HS-27A (cell line): ENCODE results near the gene RETN.

Source experiments
- DNase-seq: peaks from one replicate; pipeline ENCODE4 v3.0.0-alpha.2; 2012; ENCODE audit warnings: low read depth, missing footprints

RETN gene

GRCh38 chr19:7682175-7682855, 13.5 kb downstream of the RETN start:
- DNase-seq: no peak

GRCh38 chr19:7685546-7686445, 16.9 kb downstream of the RETN start:
- no peak for DNase-seq

DNA sequence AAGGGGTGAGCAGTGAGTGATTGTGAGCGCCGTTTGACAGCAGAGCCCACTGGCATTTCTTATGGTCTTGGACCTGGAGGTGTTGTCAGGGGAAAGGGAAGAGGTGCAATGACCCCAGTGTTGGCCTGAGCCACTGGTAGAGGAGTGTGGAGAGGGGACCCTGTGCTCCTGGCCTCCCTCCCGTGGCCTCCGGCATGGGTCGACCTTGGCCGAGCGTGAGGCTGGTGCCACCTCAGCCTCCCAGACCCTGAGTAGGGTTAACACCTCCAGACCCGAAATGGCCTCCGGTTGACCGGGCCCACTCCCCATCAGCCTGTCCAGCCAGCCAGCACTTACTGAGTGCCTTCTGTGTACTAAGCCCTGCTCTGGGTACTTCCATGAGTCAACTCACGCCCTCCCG, 18.3 kb downstream of the RETN start:
- DNase-seq: no peak

GRCh38 chr19:7689165-7689564, 20.3 kb downstream of the RETN start:
- no peak for DNase-seq

DNA sequence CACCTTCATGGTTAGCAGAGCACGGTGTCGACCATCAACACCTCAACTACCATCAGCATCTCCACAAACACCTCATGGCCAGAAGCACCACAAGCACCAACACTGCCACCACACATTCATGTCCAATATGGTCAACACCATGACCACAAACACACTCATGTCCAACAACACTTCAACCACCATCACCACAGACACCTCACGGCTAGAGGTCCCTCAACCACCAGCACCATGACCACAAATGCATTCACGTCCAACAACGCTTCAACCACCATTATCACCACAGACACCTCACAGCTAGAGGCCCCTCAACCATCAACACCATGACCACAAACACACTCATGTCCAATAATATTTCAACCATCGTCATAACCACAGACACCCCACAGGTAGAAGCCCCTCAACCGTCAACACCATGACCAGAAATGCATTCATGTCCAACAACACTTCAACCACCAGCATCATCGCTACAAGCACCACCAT, 22.0 kb downstream of the RETN start:
- no peak for DNase-seq

DNA sequence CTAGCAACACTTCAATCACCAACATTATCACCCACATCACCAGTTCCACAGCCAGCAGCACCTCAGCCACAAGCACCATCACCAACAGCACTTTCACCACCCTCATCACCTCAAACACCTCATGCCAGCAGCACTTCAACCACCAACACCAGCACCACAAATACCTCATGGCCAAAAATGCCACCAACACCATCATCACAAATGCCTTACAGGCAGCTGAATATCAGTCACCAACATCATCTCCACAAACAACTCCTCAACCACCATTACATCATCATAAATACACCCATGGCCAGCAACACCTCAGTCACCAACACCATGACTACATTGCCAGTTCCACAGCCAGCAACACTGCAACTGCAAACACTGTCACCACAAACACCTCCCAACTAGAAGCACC, 22.6 kb downstream of the RETN start:
- DNase-seq: no peak

- no peak for DNase-seq
Observed at GRCh38 chr19:7692417-7693088, 23.7 kb downstream of the RETN start.

- no peak for DNase-seq
Observed at GRCh38 chr19:7694499-7694898, 25.6 kb downstream of the RETN start.

- DNase-seq: no peak
Observed at GRCh38 chr19:7697721-7698287, 29.0 kb downstream of the RETN start.

- no peak for DNase-seq
Observed at GRCh38 chr19:7698583-7698982, 29.7 kb downstream of the RETN start.

DNA sequence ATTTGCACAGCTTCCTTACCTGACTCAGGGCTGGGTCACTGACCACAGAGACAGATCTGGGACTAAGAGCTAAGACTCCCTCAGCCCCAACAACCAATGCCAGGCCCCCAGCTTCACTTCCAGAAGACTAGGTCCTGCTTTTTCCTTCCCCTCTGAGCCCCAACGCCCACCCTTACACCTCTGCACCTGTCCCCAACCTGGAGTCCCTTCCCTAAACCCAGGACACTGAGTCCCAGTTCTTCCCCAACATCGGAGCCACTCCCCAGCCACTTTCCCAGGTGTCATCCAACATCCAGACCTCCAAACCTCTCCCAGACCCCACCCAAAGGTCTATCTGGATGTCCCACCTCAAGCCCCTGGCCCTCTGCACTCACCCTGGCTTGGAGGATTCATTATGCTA, 30.2 kb downstream of the RETN start:
- no peak for DNase-seq

DNA sequence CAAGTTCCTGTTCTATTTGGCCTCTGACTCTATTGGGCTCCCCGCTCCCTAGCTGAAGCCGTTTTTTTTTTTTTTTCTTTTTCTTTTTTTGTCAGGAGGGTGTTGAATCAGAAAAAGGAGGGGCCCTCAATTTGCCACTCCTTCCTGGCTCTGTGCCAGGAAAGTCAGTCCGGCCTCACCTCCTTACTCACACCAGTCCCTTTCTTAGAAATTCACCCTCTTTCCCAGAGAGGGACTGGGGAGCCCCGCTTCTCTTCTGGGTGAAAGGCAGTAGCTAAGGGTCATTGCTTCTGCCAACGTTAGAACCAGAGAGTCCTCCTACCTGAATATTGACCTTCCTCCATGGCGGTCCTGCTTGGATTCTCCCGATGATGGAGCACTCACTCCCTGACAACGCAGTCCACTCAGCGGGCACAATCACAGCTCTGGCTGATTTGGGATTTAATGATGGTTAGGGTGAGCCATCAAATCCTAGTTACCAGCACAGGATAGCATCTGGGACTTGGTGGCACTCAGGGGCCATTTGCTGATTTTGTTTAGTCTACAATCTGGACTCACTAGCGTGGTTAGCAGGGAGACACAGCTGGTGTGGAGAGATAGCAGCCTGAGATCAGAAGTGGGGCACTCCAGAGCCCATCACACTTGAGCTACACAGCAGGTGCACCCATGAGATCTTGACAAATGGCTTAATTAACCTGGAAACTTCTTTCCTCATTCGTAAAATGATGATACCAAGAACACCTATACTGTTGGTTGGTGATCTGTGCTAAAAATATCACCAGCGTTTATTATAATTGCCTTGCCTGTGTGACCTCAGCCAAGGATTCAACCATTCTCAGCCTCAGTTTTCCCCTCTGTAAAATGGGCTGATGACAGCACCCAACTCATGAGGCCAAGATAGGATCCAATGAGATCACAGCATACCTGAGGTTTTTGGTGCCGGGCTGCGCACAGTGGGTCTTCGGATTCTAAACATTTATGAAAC, 30.9 kb downstream of the RETN start:
- no peak for DNase-seq

DNA sequence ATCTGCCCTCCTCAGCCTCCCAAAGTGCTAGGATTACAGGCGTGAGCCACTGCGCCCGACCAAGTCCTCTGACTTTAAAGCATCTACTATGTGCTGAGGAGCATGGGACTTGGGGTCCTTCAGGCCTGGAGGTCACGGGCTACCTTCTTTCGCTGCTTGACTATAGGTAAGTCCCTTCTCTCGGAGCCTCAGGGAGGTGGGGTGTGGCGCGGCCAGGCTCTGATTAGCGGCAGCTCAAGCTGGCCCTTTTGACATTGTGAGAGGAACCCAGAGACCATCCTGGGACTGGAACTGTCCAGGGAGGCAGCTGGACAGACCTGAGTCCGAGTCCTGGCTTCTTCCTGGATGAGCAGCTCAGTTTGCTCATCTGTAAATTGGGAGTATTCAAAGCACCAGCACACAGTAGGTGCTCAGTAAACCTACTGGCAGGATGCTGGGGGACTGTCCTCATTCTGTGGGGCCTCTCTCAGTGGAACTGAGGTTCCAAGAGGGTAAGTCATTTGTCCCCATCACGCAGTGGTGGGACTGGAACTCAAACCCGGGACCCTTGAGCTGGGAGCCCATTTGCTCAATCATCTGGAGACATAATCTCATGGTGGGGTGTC, 32.3 kb downstream of the RETN start:
- DNase-seq: no peak

- no peak for DNase-seq
Observed at GRCh38 chr19:7701654-7702457, 33.0 kb downstream of the RETN start, which contains the start of gene FCER2. TSS of gene FCER2 (minus strand) at chr19:7702131. CDS start at chr19:7699760, 2,371 bp downstream.

DNA sequence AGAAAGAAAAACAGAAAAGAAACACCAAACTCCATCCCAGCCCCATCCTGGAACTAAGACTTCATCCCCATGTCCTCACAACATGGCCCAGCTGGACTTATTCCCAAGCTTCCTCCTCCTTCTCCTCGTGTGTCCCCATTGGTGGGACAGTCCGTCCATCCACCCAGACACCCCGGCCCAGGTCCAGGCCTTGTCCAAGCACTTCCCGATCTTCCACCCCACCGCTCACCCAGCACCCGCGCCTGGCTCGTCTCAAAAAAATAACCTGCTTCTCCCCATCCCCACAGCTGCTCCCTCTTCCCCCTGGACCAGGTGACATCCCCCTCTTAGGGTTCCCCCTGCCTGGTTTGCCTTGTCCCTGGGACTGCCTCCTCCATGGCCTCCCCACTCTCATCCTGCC, 34.5 kb downstream of the RETN start:
- DNase-seq: no peak

- no peak for DNase-seq
Observed at GRCh38 chr19:7704280-7705060, 35.6 kb downstream of the RETN start.

- DNase-seq: no peak
Observed at GRCh38 chr19:7705387-7706187, 36.7 kb downstream of the RETN start.
